Suprapubic skin (tissue), 3 donors: Measurements from ENCODE around the gene ZNRF3.

Experiments used
- POLR2AphosphoS5 ChIP-seq, 3 donors: sonication (generic); formaldehyde crosslinking; IDR thresholded peaks; one replicate each; pipeline ENCODE4 v1.6.1; 2017; ENCODE audit warnings: antibody characterized with exemption in 3 of 3
- TF ChIP-seq, protein P1 (sequence below), 2 donors: fragments of 200-600 bp in 1 of 2; fragments of 450-650 bp in 1 of 2; sonication (generic) in 1 of 2; IDR thresholded peaks; one replicate each; pipeline ENCODE4 v1.5.1; 2016 to 2019; ENCODE audit warnings: antibody characterized with exemption in 2 of 2, mild to moderate bottlenecking in 1 of 2, moderate library complexity in 1 of 2

DNA sequence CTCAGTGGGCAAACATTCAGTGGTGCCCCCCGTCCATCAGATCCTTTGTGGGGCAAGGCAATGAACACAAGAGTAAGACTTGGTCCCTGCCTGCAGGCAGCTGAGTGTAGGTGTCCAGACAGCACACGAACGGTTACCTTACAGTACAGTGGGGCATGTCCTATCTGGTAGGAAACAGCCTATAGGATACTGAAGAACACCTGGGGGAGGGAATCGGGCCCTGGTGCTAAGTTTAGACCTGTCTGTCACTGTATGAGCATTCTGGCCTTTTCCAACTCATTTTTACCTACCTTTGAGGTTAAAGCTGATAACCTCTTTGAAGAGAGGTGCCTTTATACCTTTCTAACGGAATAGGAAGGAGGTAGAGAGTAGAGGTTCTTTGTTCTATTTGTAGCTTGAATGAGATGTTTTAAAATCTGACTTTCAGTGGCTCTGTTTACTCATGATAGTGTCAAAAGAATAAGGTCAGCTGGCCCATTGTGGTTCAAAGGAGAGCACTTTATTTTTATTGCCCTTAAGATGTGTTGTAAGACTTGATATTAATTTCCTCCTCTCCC is 8.9 kb downstream of the ZNRF3 start:
- no peak for TF ChIP-seq POLR2AphosphoS5 (IDR thresholded peaks at IDR 0.05)
- TF ChIP-seq, protein P1, sequence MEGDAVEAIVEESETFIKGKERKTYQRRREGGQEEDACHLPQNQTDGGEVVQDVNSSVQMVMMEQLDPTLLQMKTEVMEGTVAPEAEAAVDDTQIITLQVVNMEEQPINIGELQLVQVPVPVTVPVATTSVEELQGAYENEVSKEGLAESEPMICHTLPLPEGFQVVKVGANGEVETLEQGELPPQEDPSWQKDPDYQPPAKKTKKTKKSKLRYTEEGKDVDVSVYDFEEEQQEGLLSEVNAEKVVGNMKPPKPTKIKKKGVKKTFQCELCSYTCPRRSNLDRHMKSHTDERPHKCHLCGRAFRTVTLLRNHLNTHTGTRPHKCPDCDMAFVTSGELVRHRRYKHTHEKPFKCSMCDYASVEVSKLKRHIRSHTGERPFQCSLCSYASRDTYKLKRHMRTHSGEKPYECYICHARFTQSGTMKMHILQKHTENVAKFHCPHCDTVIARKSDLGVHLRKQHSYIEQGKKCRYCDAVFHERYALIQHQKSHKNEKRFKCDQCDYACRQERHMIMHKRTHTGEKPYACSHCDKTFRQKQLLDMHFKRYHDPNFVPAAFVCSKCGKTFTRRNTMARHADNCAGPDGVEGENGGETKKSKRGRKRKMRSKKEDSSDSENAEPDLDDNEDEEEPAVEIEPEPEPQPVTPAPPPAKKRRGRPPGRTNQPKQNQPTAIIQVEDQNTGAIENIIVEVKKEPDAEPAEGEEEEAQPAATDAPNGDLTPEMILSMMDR (IDR thresholded peaks at IDR 0.05) = no peak
